ENCODE measurements around the gene ASXL2.

DNA sequence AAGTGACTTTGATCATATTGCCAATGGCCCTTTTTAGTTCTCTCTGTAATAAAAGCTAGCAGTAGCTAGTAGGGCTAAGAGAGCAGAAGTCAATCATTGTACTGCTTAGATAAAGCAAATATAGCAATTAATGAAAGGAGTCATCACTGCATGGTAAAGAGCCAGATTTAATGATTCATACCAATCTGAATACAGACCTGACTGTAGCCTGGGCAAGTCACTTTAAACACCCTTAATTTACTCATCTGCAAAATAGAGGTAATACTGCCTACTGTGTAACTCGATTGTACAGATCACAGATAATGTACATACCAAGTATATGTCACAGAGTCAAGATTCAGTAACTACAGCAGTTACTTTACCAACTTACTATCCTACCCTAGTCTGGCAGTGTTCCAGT, 63.6 kb downstream of the ASXL2 start:
- TF ChIP-seq, protein P1, sequence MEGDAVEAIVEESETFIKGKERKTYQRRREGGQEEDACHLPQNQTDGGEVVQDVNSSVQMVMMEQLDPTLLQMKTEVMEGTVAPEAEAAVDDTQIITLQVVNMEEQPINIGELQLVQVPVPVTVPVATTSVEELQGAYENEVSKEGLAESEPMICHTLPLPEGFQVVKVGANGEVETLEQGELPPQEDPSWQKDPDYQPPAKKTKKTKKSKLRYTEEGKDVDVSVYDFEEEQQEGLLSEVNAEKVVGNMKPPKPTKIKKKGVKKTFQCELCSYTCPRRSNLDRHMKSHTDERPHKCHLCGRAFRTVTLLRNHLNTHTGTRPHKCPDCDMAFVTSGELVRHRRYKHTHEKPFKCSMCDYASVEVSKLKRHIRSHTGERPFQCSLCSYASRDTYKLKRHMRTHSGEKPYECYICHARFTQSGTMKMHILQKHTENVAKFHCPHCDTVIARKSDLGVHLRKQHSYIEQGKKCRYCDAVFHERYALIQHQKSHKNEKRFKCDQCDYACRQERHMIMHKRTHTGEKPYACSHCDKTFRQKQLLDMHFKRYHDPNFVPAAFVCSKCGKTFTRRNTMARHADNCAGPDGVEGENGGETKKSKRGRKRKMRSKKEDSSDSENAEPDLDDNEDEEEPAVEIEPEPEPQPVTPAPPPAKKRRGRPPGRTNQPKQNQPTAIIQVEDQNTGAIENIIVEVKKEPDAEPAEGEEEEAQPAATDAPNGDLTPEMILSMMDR (IDR thresholded peaks at IDR 0.05): no peak
- no peak for TF ChIP-seq POLR2A (IDR thresholded peaks at IDR 0.05)
